ENCODE results near the gene TRANK1.

Gene TRANK1

GRCh38 chr3:36824443-36824842 is 120.4 kb downstream of the TRANK1 start:
- Histone ChIP-seq H3K27me3 (ENCODE audit: insufficient read depth, low read length) (no peaks in the 10 kb centered on the region), H3K9me3 (ENCODE audit: low read length) (no peaks in the 10 kb centered on the region), H3K36me3 (ENCODE audit: insufficient read depth, low read length) (no peaks in the 10 kb centered on the region), H3K4me1 (ENCODE audit: insufficient read depth, low read length) (peaks cover 10% of the 10 kb centered on the region), H2AFZ (ENCODE audit: low read depth, low read length) (no peak overlapping the region), H3K4me3 (ENCODE audit: low read length) (no peak overlapping the region)

GRCh38 chr3:36823806-36824205 is 121.0 kb downstream of the TRANK1 start:
- no peak overlapping the region for H3K4me3 ChIP-seq (ENCODE audit: low read length)
- H2AFZ ChIP-seq (ENCODE audit: low read depth, low read length), result no peak overlapping the region
- H3K4me1 ChIP-seq (ENCODE audit: insufficient read depth, low read length), result peaks cover 10% of the 10 kb centered on the region
- H3K36me3 ChIP-seq (ENCODE audit: insufficient read depth, low read length), result no peaks in the 10 kb centered on the region
- H3K27me3 ChIP-seq (ENCODE audit: insufficient read depth, low read length), result no peaks in the 10 kb centered on the region
- no peaks in the 10 kb centered on the region for H3K9me3 ChIP-seq (ENCODE audit: low read length)

- Histone ChIP-seq H3K27me3 (ENCODE audit: insufficient read depth, low read length) (no peaks in the 10 kb centered on the region), H3K9me3 (ENCODE audit: low read length) (no peaks in the 10 kb centered on the region), H3K36me3 (ENCODE audit: insufficient read depth, low read length) (no peaks in the 10 kb centered on the region), H2AFZ (ENCODE audit: low read depth, low read length) (no peak overlapping the region), H3K4me1 (ENCODE audit: insufficient read depth, low read length) (peaks cover 10% of the 10 kb centered on the region), H3K4me3 (ENCODE audit: low read length) (no peak overlapping the region)
These were observed 124.8 kb downstream of the TRANK1 start for GRCh38 chr3:36820083-36820482.

GRCh38 chr3:36817806-36818533 is 126.9 kb downstream of the TRANK1 start:
- Histone ChIP-seq H3K4me1 (ENCODE audit: insufficient read depth, low read length) (peaks cover 10% of the 10 kb centered on the region), H3K4me3 (ENCODE audit: low read length) (no peak overlapping the region), H3K36me3 (ENCODE audit: insufficient read depth, low read length) (no peaks in the 10 kb centered on the region), H3K27me3 (ENCODE audit: insufficient read depth, low read length) (no peaks in the 10 kb centered on the region), H2AFZ (ENCODE audit: low read depth, low read length) (no peak overlapping the region), H3K9me3 (ENCODE audit: low read length) (no peaks in the 10 kb centered on the region)

GRCh38 chr3:36815375-36815774 is 129.5 kb downstream of the TRANK1 start:
- H3K4me1 ChIP-seq (ENCODE audit: insufficient read depth, low read length), result peaks cover 7% of the 10 kb centered on the region
- H3K4me3 ChIP-seq (ENCODE audit: low read length), result no peak overlapping the region
- no peaks in the 10 kb centered on the region for H3K9me3 ChIP-seq (ENCODE audit: low read length)
- no peak overlapping the region for H2AFZ ChIP-seq (ENCODE audit: low read depth, low read length)
- no peaks in the 10 kb centered on the region for H3K36me3 ChIP-seq (ENCODE audit: insufficient read depth, low read length)
- H3K27me3 ChIP-seq (ENCODE audit: insufficient read depth, low read length), result no peaks in the 10 kb centered on the region

GRCh38 chr3:36814776-36815175 is 130.1 kb downstream of the TRANK1 start:
- H3K4me3 ChIP-seq (ENCODE audit: low read length), result no peak overlapping the region
- no peaks in the 10 kb centered on the region for H3K36me3 ChIP-seq (ENCODE audit: insufficient read depth, low read length)
- H2AFZ ChIP-seq (ENCODE audit: low read depth, low read length), result no peak overlapping the region
- no peaks in the 10 kb centered on the region for H3K9me3 ChIP-seq (ENCODE audit: low read length)
- H3K27me3 ChIP-seq (ENCODE audit: insufficient read depth, low read length), result no peaks in the 10 kb centered on the region
- peaks cover 1% of the 10 kb centered on the region for H3K4me1 ChIP-seq (ENCODE audit: insufficient read depth, low read length)

- Histone ChIP-seq H3K9me3 (ENCODE audit: low read length) (no peaks in the 10 kb centered on the region), H2AFZ (ENCODE audit: low read depth, low read length) (no peak overlapping the region), H3K27me3 (ENCODE audit: insufficient read depth, low read length) (no peaks in the 10 kb centered on the region), H3K4me3 (ENCODE audit: low read length) (no peak overlapping the region), H3K4me1 (ENCODE audit: insufficient read depth, low read length) (no peaks in the 10 kb centered on the region), H3K36me3 (ENCODE audit: insufficient read depth, low read length) (no peaks in the 10 kb centered on the region)
These were observed 130.7 kb downstream of the TRANK1 start for GRCh38 chr3:36814066-36814717.

- Histone ChIP-seq H3K4me3 (ENCODE audit: low read length) (no peak overlapping the region), H3K4me1 (ENCODE audit: insufficient read depth, low read length) (no peaks in the 10 kb centered on the region), H3K27me3 (ENCODE audit: insufficient read depth, low read length) (no peaks in the 10 kb centered on the region), H3K9me3 (ENCODE audit: low read length) (no peaks in the 10 kb centered on the region), H3K36me3 (ENCODE audit: insufficient read depth, low read length) (no peaks in the 10 kb centered on the region), H2AFZ (ENCODE audit: low read depth, low read length) (no peak overlapping the region)
These were observed 131.5 kb downstream of the TRANK1 start for GRCh38 chr3:36813305-36813704.

- no peaks in the 10 kb centered on the region for H3K9me3 ChIP-seq (ENCODE audit: low read length)
- H2AFZ ChIP-seq (ENCODE audit: low read depth, low read length), result no peak overlapping the region
- H3K4me3 ChIP-seq (ENCODE audit: low read length), result no peak overlapping the region
- H3K36me3 ChIP-seq (ENCODE audit: insufficient read depth, low read length), result no peaks in the 10 kb centered on the region
- H3K27me3 ChIP-seq (ENCODE audit: insufficient read depth, low read length), result no peaks in the 10 kb centered on the region
- H3K4me1 ChIP-seq (ENCODE audit: insufficient read depth, low read length), result no peaks in the 10 kb centered on the region
These were observed 132.6 kb downstream of the TRANK1 start for GRCh38 chr3:36812240-36812639.

- Histone ChIP-seq H3K4me3 (ENCODE audit: low read length) (no peak overlapping the region), H3K36me3 (ENCODE audit: insufficient read depth, low read length) (no peaks in the 10 kb centered on the region), H2AFZ (ENCODE audit: low read depth, low read length) (no peak overlapping the region), H3K27me3 (ENCODE audit: insufficient read depth, low read length) (no peaks in the 10 kb centered on the region), H3K9me3 (ENCODE audit: low read length) (no peaks in the 10 kb centered on the region), H3K4me1 (ENCODE audit: insufficient read depth, low read length) (no peaks in the 10 kb centered on the region)
These were observed 133.1 kb downstream of the TRANK1 start for GRCh38 chr3:36811768-36812167.

GRCh38 chr3:36804295-36805055 is 140.4 kb downstream of the TRANK1 start:
- H3K4me3 ChIP-seq (ENCODE audit: low read length), result no peak overlapping the region
- no peaks in the 10 kb centered on the region for H3K27me3 ChIP-seq (ENCODE audit: insufficient read depth, low read length)
- peaks cover 7% of the 10 kb centered on the region for H3K4me1 ChIP-seq (ENCODE audit: insufficient read depth, low read length)
- H2AFZ ChIP-seq (ENCODE audit: low read depth, low read length), result no peak overlapping the region
- H3K9me3 ChIP-seq (ENCODE audit: low read length), result no peaks in the 10 kb centered on the region
- no peaks in the 10 kb centered on the region for H3K36me3 ChIP-seq (ENCODE audit: insufficient read depth, low read length)

GRCh38 chr3:36803091-36803791 is 141.6 kb downstream of the TRANK1 start:
- no peak overlapping the region for H3K4me3 ChIP-seq (ENCODE audit: low read length)
- no peaks in the 10 kb centered on the region for H3K9me3 ChIP-seq (ENCODE audit: low read length)
- H2AFZ ChIP-seq (ENCODE audit: low read depth, low read length), result no peak overlapping the region
- no peaks in the 10 kb centered on the region for H3K36me3 ChIP-seq (ENCODE audit: insufficient read depth, low read length)
- H3K27me3 ChIP-seq (ENCODE audit: insufficient read depth, low read length), result no peaks in the 10 kb centered on the region
- H3K4me1 ChIP-seq (ENCODE audit: insufficient read depth, low read length), result peaks cover 7% of the 10 kb centered on the region
